Heart right ventricle (tissue), 16 donors: ENCODE results near the gene PUS10. TPM values are rescaled to one million over a fixed set of nuclear protein-coding genes. Genes with fewer than 3 reads are reported as not detected.

Experiments
- ATAC-seq, 8 donors: fragments of 200-7000 bp; cut with Tn5 transposase; one replicate each; pipeline ENCODE4 v1.9.1; 2020; ENCODE audit warnings: mild to moderate bottlenecking in 8 of 8, moderate library complexity in 8 of 8, moderate number of reproducible peaks in 1 of 8
- DNase-seq, 2 donors: peaks; one replicate each; pipeline ENCODE4 v3.0.0-alpha.2; 2020
- H3K27ac ChIP-seq, 10 donors: fragments of 200-600 bp; sonication (generic) in 2 of 10; one replicate each; pipeline versions ENCODE4 v1.5.0 to v1.8.0; 2020 to 2022; ENCODE audit warnings: mild to moderate bottlenecking in 3 of 10
- H3K27me3 ChIP-seq, 7 donors: fragments of 200-600 bp; one replicate each; pipeline ENCODE4 v1.8.0; 2021 to 2022; ENCODE audit warnings: mild to moderate bottlenecking in 2 of 7
- H3K36me3 ChIP-seq, 9 donors: fragments of 200-600 bp; sonication (generic) in 1 of 9; one replicate each; pipeline versions ENCODE4 v1.5.0 to v1.8.0; 2020 to 2022; ENCODE audit warnings: mild to moderate bottlenecking in 2 of 9
- H3K4me1 ChIP-seq, 9 donors: fragments of 200-600 bp; sonication (generic) in 1 of 9; one replicate each; pipeline versions ENCODE4 v1.5.0 to v1.8.0; 2020 to 2022; ENCODE audit warnings: mild to moderate bottlenecking in 4 of 9
- H3K4me3 ChIP-seq, 10 donors: fragments of 200-600 bp; sonication (generic) in 2 of 10; one replicate each; pipeline versions ENCODE4 v1.5.0 to v1.8.0; 2020 to 2022; ENCODE audit warnings: mild to moderate bottlenecking in 7 of 10, moderate library complexity in 2 of 10
- H3K9me3 ChIP-seq, 11 donors: fragments of 200-600 bp in 10 of 11; sonication (generic) in 2 of 11; one replicate each; pipeline versions ENCODE4 v1.5.0 to v1.8.0; 2013 to 2022; ENCODE audit warnings: mild to moderate bottlenecking in 2 of 11, control low read depth in 1 of 11, moderate library complexity in 1 of 11
- WGBS, 2 donors: extraction: QIAGEN DNeasy Blood & Tissue Kit; methylation state at CpG; one replicate each; pipeline ENCODE4 v1.1.7; 2013; ENCODE audit warnings: inconsistent platforms in 1 of 2; 5-methylcytosine and 5-hydroxymethylcytosine counted together
- intact Hi-C, 10 donors: fragments of 100-400 bp; cut with DNase I; formaldehyde crosslinking; loops; one replicate each; pipeline versions ENCODE4 v1.11.1 to v1.14.2; 2022
- polyA plus RNA-seq, 2 donors: library from polyadenylated mRNA; stranded (reverse); fragments of 200-250 nt; gene quantifications; one replicate each; pipeline ENCODE4 v1.2.3, GENCODE V29; 2013
- total RNA-seq, 10 donors: library from RNA; stranded (reverse); fragmentation: NEBNext Ultra II Directional in 3 of 10; extraction: Animal tissue kit (Norgen Biotek cat#: 25700) in 3 of 10; gene quantifications; one replicate each; pipeline versions ENCODE4 v1.2.1 to v1.2.4, GENCODE V29; 2021 to 2023
- TF ChIP-seq, protein P1 (sequence below), 9 donors: fragments of 200-600 bp; sonication (generic) in 2 of 9; IDR thresholded peaks; one replicate each; pipeline versions ENCODE4 v1.5.0 to v1.8.0; 2021 to 2022; ENCODE audit warnings: antibody characterized with exemption in 9 of 9, mild to moderate bottlenecking in 5 of 9, moderate library complexity in 1 of 9
- donor health status: Arrhythmogenic right ventricular cardiomyopathy.
- donor health status: ischemic (EF 13 %, LVEDD 7.1; RV severe dilation, severe dysfunction).
- donor health status: healthy with polysubstance abuse.
- donor health status: DM: no; HTN: yes; CAD: no.
- donor health status: DM: no; HTN: no; CAD: no.
- donor health status: ischemic (EF 25% LVEDD 6.9; RV normal size, moderate dysfunction).
- donor health status: ischemic (EF 25% LVEDD 5.7; RV mildly dilated, moderate dysfunction).
- donor health status: healthy.
- donor health status: DM: yes; HTN: yes; CAD: no.
- donor health status: Ischemic cardiomyopathy.
- donor health status: ischemic (EF 35%, LVEDD 5.7; RV mildly dilated, moderate dysfunction).
- donor health status: nonischemic (EF 11% LVEDD 7.7; RV severe dilation, severe dysfunction).
- donor health status: DM: yes; HTN: yes; CAD: no.
- donor health status: PGD.
- donor health status: ischemic (EF 29% LVEDD 5.4; RV normal size, mild dysfunction).
- donor health status: nonischemic (EF 23%, LVEDD 6.1; RV moderate dilation, normal function).

PUS10 gene
- total and polyA plus RNA-seq, 12 donors = 1.5 to 5.5 (median 4.4) TPM

DNA sequence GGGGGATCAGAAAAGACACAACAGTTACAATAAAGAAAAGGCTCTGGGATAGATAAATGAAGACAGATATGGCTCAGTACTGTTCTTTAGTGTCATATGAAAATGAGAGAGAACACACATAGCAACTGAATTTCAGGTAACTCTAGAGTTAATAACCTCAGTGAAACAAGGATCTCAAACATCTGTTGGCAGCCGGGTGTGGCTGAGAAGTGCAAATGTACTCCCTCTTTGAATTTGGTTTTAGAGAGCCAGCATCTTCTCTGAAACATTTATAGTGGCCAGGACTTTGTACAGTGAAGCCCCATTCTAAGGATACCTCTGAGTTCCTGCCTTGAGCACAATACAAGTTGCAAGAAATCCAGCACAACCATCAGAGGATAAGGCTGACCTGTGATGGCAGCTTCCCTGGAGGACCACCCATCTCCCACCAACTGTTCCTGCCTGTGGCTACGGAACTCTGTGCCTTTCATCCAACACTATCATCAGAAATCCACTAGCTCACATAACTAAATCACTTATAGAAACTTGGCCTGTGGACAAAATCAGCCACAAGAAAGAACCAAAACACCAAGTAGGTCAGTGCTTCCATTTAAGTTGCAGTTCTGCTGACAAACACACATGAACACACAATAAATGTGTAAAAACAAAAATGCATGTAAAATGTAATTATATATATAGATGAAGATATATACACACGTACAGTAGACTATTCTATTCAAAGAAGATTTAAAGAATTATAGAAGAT, 37.8 kb downstream of the PUS10 start:
- Histone ChIP-seq H3K9me3 (no peaks in the 10 kb centered on the region), H3K4me3 (no peak overlapping the region), H3K4me1 (no peaks in the 10 kb centered on the region), H3K36me3 (no peaks in the 10 kb centered on the region), H3K27ac (no peak overlapping the region), H3K27me3 (no peaks in the 10 kb centered on the region)
- DNase-seq (no peak), ATAC-seq (no peak)
- WGBS, 2 donors = 83 to 85% methylated on average over 3 of the region's 3 CpGs
- TF ChIP-seq, protein P1, sequence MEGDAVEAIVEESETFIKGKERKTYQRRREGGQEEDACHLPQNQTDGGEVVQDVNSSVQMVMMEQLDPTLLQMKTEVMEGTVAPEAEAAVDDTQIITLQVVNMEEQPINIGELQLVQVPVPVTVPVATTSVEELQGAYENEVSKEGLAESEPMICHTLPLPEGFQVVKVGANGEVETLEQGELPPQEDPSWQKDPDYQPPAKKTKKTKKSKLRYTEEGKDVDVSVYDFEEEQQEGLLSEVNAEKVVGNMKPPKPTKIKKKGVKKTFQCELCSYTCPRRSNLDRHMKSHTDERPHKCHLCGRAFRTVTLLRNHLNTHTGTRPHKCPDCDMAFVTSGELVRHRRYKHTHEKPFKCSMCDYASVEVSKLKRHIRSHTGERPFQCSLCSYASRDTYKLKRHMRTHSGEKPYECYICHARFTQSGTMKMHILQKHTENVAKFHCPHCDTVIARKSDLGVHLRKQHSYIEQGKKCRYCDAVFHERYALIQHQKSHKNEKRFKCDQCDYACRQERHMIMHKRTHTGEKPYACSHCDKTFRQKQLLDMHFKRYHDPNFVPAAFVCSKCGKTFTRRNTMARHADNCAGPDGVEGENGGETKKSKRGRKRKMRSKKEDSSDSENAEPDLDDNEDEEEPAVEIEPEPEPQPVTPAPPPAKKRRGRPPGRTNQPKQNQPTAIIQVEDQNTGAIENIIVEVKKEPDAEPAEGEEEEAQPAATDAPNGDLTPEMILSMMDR (IDR thresholded peaks at IDR 0.05) = no peak
- intact Hi-C loops = no loop called here

DNA sequence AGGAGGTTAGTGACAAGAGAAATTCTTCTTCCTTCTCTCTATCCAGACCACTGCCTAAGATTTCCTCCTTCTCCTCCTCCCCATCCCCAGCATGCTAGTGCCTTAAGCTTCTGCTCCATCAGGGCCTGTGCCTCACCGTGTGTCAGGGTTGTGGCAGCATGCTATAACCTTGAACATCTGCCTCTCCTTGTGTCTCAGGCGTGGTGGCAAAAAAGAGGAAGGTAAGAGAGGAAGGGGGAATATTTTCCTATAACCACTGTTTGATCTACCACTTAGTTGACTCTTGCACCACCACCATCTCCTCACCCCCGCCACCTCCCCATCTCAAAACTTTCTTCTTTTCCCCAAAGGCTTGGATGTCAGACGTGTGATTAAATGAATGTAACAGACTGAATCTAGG, 38.8 kb downstream of the PUS10 start:
- intact Hi-C loops = no loop called here
- H3K4me3 ChIP-seq = no peak overlapping the region
- H3K9me3 ChIP-seq = no peaks in the 10 kb centered on the region
- WGBS, 2 donors = 89 to 90% methylated on average over 4 of the region's 4 CpGs
- no peaks in the 10 kb centered on the region for H3K4me1 ChIP-seq
- DNase-seq (no peak), ATAC-seq (no peak)
- TF ChIP-seq, protein P1 (IDR thresholded peaks at IDR 0.05) = no peak
- H3K27ac ChIP-seq = no peak overlapping the region
- no peaks in the 10 kb centered on the region for H3K36me3 ChIP-seq
- no peaks in the 10 kb centered on the region for H3K27me3 ChIP-seq

DNA sequence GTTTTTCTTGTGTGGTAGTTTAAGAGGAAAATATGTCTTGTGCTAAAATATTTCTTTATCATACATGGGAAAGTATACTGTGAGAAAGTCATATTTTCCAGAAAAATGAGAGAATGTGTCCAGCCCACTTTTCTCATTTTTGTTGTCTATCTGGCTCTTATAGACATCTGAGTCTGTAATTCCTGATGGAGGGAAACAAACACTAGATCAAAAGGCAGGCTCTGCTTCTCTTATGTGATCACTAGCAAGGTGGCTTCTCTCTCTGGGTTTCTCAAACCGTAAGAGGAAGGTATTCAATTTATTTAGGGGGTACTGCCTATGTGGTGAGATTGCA, 40.5 kb downstream of the PUS10 start:
- intact Hi-C loops = no loop called here
- DNase-seq (no peak), ATAC-seq (no peak)
- H3K27me3 ChIP-seq = no peaks in the 10 kb centered on the region
- H3K4me1 ChIP-seq = no peaks in the 10 kb centered on the region
- WGBS, 2 donors = 84 to 93% methylated on average over 1 of the region's 1 CpG
- TF ChIP-seq, protein P1 (IDR thresholded peaks at IDR 0.05) = no peak
- H3K9me3 ChIP-seq = no peaks in the 10 kb centered on the region
- H3K36me3 ChIP-seq = no peaks in the 10 kb centered on the region
- no peak overlapping the region for H3K27ac ChIP-seq
- no peak overlapping the region for H3K4me3 ChIP-seq

DNA sequence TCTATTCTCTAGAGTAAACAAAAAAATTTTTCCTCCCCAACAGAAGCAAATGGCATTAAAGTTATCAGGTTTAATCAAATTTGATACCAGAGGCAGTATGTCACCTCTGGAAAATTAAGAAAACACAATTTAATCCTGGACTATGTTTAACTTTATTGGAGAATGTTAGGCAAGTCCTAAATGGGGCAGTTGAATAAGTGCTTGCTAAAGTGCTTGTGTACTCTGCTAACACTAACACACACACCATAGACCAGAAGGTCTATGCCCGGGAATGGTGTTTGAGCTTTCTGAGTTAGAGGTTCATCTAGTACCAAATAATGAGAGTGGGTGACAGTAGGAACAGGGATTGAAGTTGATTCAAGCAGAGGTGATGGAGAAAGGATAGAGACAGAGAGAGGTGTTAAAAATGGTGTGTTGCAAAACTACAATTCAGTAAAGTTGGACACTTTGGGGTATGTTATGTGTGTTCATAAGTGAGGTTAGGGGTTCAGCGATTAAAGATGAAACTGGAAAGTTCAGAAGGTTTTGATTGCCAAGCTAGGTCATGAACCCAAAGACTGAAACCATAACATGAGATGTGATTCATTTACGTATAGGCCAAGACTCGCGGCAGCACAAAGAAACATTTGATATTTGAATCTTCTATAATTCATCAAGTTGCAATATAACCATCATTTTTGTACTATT, 41.0 kb downstream of the PUS10 start:
- Histone ChIP-seq H3K36me3 (no peaks in the 10 kb centered on the region), H3K4me1 (no peaks in the 10 kb centered on the region), H3K27ac (no peak overlapping the region), H3K9me3 (no peaks in the 10 kb centered on the region), H3K27me3 (no peaks in the 10 kb centered on the region), H3K4me3 (no peak overlapping the region)
- intact Hi-C loops = no loop called here
- 75 to 76% methylated on average over 5 of the region's 5 CpGs for WGBS, 2 donors
- TF ChIP-seq, protein P1 (IDR thresholded peaks at IDR 0.05) = no peak
- DNase-seq (no peak), ATAC-seq (no peak)
